Stomach smooth muscle (tissue), 2 donors: Measurements from ENCODE around the gene SAYSD1.

Experiments
- H3K27ac ChIP-seq: one replicate; pipeline ENCODE4 v1.7.0; 2013; ENCODE audit warnings: mild to moderate bottlenecking, low read length, inconsistent platforms
- H3K27me3 ChIP-seq, 2 donors: one replicate each; pipeline ENCODE4 v1.7.0; 2013; ENCODE audit warnings: low read length in 2 of 2; ENCODE audit not compliant: insufficient read depth in 2 of 2, control insufficient read depth in 1 of 2
- H3K36me3 ChIP-seq, 2 donors: one replicate each; pipeline ENCODE4 v1.7.0; 2013; ENCODE audit warnings: low read length in 2 of 2; ENCODE audit not compliant: control insufficient read depth in 2 of 2, insufficient read depth in 2 of 2
- H3K4me1 ChIP-seq: one replicate; pipeline ENCODE4 v1.7.0; 2013; ENCODE audit warnings: low read length; ENCODE audit not compliant: control insufficient read depth, insufficient read depth
- H3K4me3 ChIP-seq, 2 donors: one replicate each; pipeline ENCODE4 v1.7.0; 2013; ENCODE audit warnings: low read length in 2 of 2
- H3K9ac ChIP-seq, 2 donors: one replicate each; pipeline ENCODE4 v1.7.0; 2013; ENCODE audit warnings: low read length in 2 of 2, mild to moderate bottlenecking in 1 of 2
- H3K9me3 ChIP-seq, 2 donors: one replicate each; pipeline ENCODE4 v1.7.0; 2013; ENCODE audit warnings: low read length in 2 of 2; ENCODE audit not compliant: control insufficient read depth in 2 of 2
- donor health status: healthy.
- donor health status: Pancreatic carcinoma.

Gene SAYSD1

GRCh38 chr6:39068391-39068790 is 46.6 kb downstream of the SAYSD1 start:
- peaks cover 0 to 3% of the 10 kb centered on the region in 2 donors for H3K27me3 ChIP-seq
- H3K9me3 ChIP-seq = no peaks in the 10 kb centered on the region
- H3K4me1 ChIP-seq = no peaks in the 10 kb centered on the region
- no peaks in the 10 kb centered on the region for H3K36me3 ChIP-seq
- H3K4me3 ChIP-seq = no peak overlapping the region
- H3K9ac ChIP-seq = no peak overlapping the region
- H3K27ac ChIP-seq = no peak overlapping the region

GRCh38 chr6:39065561-39065960 is 49.4 kb downstream of the SAYSD1 start:
- Histone ChIP-seq H3K27me3 (peaks cover under 1 to 6% of the 10 kb centered on the region in 2 donors), H3K4me3 (no peak overlapping the region), H3K4me1 (no peaks in the 10 kb centered on the region), H3K27ac (no peak overlapping the region), H3K9ac (no peak overlapping the region), H3K36me3 (no peaks in the 10 kb centered on the region), H3K9me3 (no peaks in the 10 kb centered on the region)

GRCh38 chr6:39063526-39063925 is 51.5 kb downstream of the SAYSD1 start:
- Histone ChIP-seq H3K27me3 (peaks cover 5 to 6% of the 10 kb centered on the region in 2 donors), H3K36me3 (no peaks in the 10 kb centered on the region), H3K27ac (no peak overlapping the region), H3K4me3 (no peak overlapping the region), H3K9ac (no peak overlapping the region), H3K4me1 (no peaks in the 10 kb centered on the region), H3K9me3 (no peaks in the 10 kb centered on the region)

GRCh38 chr6:39062014-39062740 is 52.8 kb downstream of the SAYSD1 start:
- H3K27ac ChIP-seq = no peak overlapping the region
- no peak overlapping the region for H3K9ac ChIP-seq
- no peak overlapping the region for H3K4me3 ChIP-seq
- H3K4me1 ChIP-seq = no peaks in the 10 kb centered on the region
- H3K36me3 ChIP-seq = no peaks in the 10 kb centered on the region
- peaks cover 5 to 6% of the 10 kb centered on the region in 2 donors for H3K27me3 ChIP-seq
- H3K9me3 ChIP-seq = no peaks in the 10 kb centered on the region

GRCh38 chr6:39061588-39061987 is 53.4 kb downstream of the SAYSD1 start:
- Histone ChIP-seq H3K4me3 (no peak overlapping the region), H3K9me3 (no peaks in the 10 kb centered on the region), H3K9ac (no peak overlapping the region)

GRCh38 chr6:39061182-39061581 is 53.8 kb downstream of the SAYSD1 start:
- Histone ChIP-seq H3K27me3 (peaks cover 5 to 6% of the 10 kb centered on the region in 2 donors), H3K4me3 (no peak overlapping the region)

More at GRCh38 chr6:39061588-39061987, 53.4 kb downstream of the SAYSD1 start:
- no peak overlapping the region for H3K27ac ChIP-seq
- H3K36me3 ChIP-seq = no peaks in the 10 kb centered on the region
- H3K4me1 ChIP-seq = no peaks in the 10 kb centered on the region
- H3K27me3 ChIP-seq = peaks cover 5 to 6% of the 10 kb centered on the region in 2 donors

GRCh38 chr6:39060467-39061160 is 54.4 kb downstream of the SAYSD1 start:
- Histone ChIP-seq H3K36me3 (no peaks in the 10 kb centered on the region), H3K27me3 (peaks cover 5 to 6% of the 10 kb centered on the region in 2 donors), H3K27ac (no peak overlapping the region), H3K4me3 (no peak overlapping the region), H3K9ac (no peak overlapping the region), H3K9me3 (no peaks in the 10 kb centered on the region), H3K4me1 (no peaks in the 10 kb centered on the region)

More at GRCh38 chr6:39061182-39061581, 53.8 kb downstream of the SAYSD1 start:
- H3K9me3 ChIP-seq = no peaks in the 10 kb centered on the region
- no peaks in the 10 kb centered on the region for H3K4me1 ChIP-seq
- H3K27ac ChIP-seq = no peak overlapping the region
- H3K36me3 ChIP-seq = no peaks in the 10 kb centered on the region
- no peak overlapping the region for H3K9ac ChIP-seq

GRCh38 chr6:39059496-39060310 is 55.3 kb downstream of the SAYSD1 start:
- H3K27me3 ChIP-seq = peaks cover 5 to 6% of the 10 kb centered on the region in 2 donors
- no peak overlapping the region for H3K4me3 ChIP-seq
- no peaks in the 10 kb centered on the region for H3K9me3 ChIP-seq
- H3K36me3 ChIP-seq = no peaks in the 10 kb centered on the region
- no peaks in the 10 kb centered on the region for H3K4me1 ChIP-seq
- H3K9ac ChIP-seq = no peak overlapping the region
- H3K27ac ChIP-seq = no peak overlapping the region

GRCh38 chr6:39058471-39059147 is 56.4 kb downstream of the SAYSD1 start:
- Histone ChIP-seq H3K27me3 (peaks cover 5% of the 10 kb centered on the region in 2 donors), H3K4me3 (no peak overlapping the region), H3K9ac (no peak overlapping the region), H3K36me3 (no peaks in the 10 kb centered on the region), H3K27ac (no peak overlapping the region), H3K9me3 (no peaks in the 10 kb centered on the region), H3K4me1 (no peaks in the 10 kb centered on the region)
